PC-3 (cell line): ENCODE results near the gene MGLL. TPM values are rescaled to one million over a fixed set of nuclear protein-coding genes. Genes with fewer than 3 reads are reported as not detected.

Source experiments
- ATAC-seq: fragments of 200-7000 bp; cut with Tn5 transposase; 2 replicates; pipeline ENCODE4 v1.9.1; 2020; ENCODE audit warnings: mild to moderate bottlenecking, moderate library complexity
- BruUV-seq: library from RNA; stranded (reverse); fragments of 400-500 nt; replicated peaks from 2 replicates; lab custom pipeline; 2021; lab: Mats Ljungman, UMichigan
- CTCF ChIA-PET: fragments of 300-600 bp; sonication (Branson Sonifier 250); formaldehyde crosslinking; loops from one replicate; lab custom pipeline; 2022; ENCODE audit warnings: antibody characterized with exemption; lab: Charles Lee
- POLR2A ChIA-PET: fragments of 300-600 bp; sonication (Branson Sonifier 250); formaldehyde crosslinking; loops from one replicate; lab custom pipeline; 2022; ENCODE audit warnings: antibody characterized with exemption; ENCODE audit not compliant: unreplicated experiment; lab: Charles Lee
- DNase-seq: peaks from one replicate; pipeline ENCODE4 v3.0.0-alpha.2; 2015
- H2AFZ ChIP-seq: fragments of 300-600 bp; sonication (generic); 2 replicates; pipeline ENCODE4 v1.6.0; 2016; ENCODE audit warnings: antibody characterized with exemption, low read length
- H3F3A ChIP-seq: fragments of 300-600 bp; sonication (generic); one replicate; pipeline ENCODE4 v1.6.0; 2017; ENCODE audit warnings: antibody characterized with exemption, low read length, control low read depth, mild to moderate bottlenecking; ENCODE audit not compliant: unreplicated experiment
- H3K27ac ChIP-seq: fragments of 300-600 bp; sonication (generic); 2 replicates; pipeline ENCODE4 v1.5.1; 2016; ENCODE audit warnings: mild to moderate bottlenecking, low read length
- H3K27me3 ChIP-seq: fragments of 300-600 bp; sonication (generic); 2 replicates; pipeline ENCODE4 v1.6.1; 2016; ENCODE audit warnings: low read length, mixed read lengths
- H3K36me3 ChIP-seq: fragments of 300-600 bp; sonication (generic); 2 replicates; pipeline ENCODE4 v1.6.1; 2016; ENCODE audit warnings: low read depth, mixed run types, low read length, mixed read lengths
- H3K4me1 ChIP-seq: fragments of 300-600 bp; sonication (generic); 2 replicates; pipeline ENCODE4 v1.5.1; 2016; ENCODE audit warnings: low read length; ENCODE audit not compliant: insufficient read depth
- H3K4me2 ChIP-seq: fragments of 300-600 bp; sonication (generic); 2 replicates; pipeline ENCODE4 v1.6.0; 2016; ENCODE audit warnings: low read length
- H3K4me3 ChIP-seq: fragments of 300-600 bp; sonication (generic); 2 replicates; pipeline ENCODE4 v1.5.1; 2016; ENCODE audit warnings: mild to moderate bottlenecking, low read length, mixed read lengths
- H3K79me2 ChIP-seq: fragments of 300-600 bp; sonication (generic); 2 replicates; pipeline ENCODE4 v1.6.1; 2017; ENCODE audit warnings: low read length, mixed read lengths
- H3K9ac ChIP-seq: fragments of 300-600 bp; sonication (generic); 2 replicates; pipeline ENCODE4 v1.6.0; 2016; ENCODE audit warnings: mild to moderate bottlenecking, low read length
- H3K9me2 ChIP-seq: fragments of 300-600 bp; sonication (generic); replicated peaks from 2 replicates; pipeline ENCODE4 v1.6.1; 2016; ENCODE audit warnings: mixed run types, low read length, mixed read lengths
- H3K9me3 ChIP-seq: fragments of 300-600 bp; sonication (generic); 2 replicates; pipeline ENCODE4 v1.6.1; 2016; ENCODE audit warnings: low read length, mixed read lengths
- H4K20me1 ChIP-seq: fragments of 300-600 bp; sonication (generic); 2 replicates; pipeline ENCODE4 v1.6.1; 2016; ENCODE audit warnings: low read length, mixed read lengths
- CTCF ChIP-seq: fragments of 300-600 bp; sonication (generic); conservative IDR thresholded peaks from 2 replicates; pipeline ENCODE4 v1.5.1; 2017; ENCODE audit warnings: antibody characterized with exemption, low read depth, mild to moderate bottlenecking, low read length
- EZH2 ChIP-seq: fragments of 300-600 bp; sonication (generic); IDR thresholded peaks from one replicate; pipeline ENCODE4 v1.6.1; 2017; ENCODE audit warnings: antibody characterized with exemption, mild to moderate bottlenecking, low read length; ENCODE audit not compliant: unreplicated experiment
- EZH2phosphoT487 ChIP-seq: fragments of 300-600 bp; sonication (generic); IDR thresholded peaks from 2 replicates; pipeline ENCODE4 v1.6.1; 2018; ENCODE audit warnings: mild to moderate bottlenecking, antibody characterized with exemption, low read length, borderline replicate concordance
- intact Hi-C: fragments of 100-400 bp; cut with micrococcal nuclease; formaldehyde crosslinking; loops from 2 replicates; pipeline ENCODE4 v1.9.0; 2023
- total RNA-seq: library from RNA; depleted of rRNA; stranded (reverse); fragments of >200 nt; gene quantifications from 2 replicates; pipeline ENCODE4 v1.2.3, GENCODE V29; 2014

The MGLL gene
- total RNA-seq, 1 experiment from 2014 or later = 38.7 TPM

- Histone ChIP-seq H3K9me2 (no peaks in the 10 kb centered on the region), H3F3A (no peaks in the 10 kb centered on the region), H2AFZ (no peak overlapping the region), H3K4me2 (no peak overlapping the region), H3K27ac (no peak overlapping the region), H3K4me1 (peaks cover 6% of the 10 kb centered on the region), H3K9me3 (no peaks in the 10 kb centered on the region), H3K79me2 (no peaks in the 10 kb centered on the region), H4K20me1 (no peaks in the 10 kb centered on the region), H3K9ac (no peak overlapping the region), H3K27me3 (no peaks in the 10 kb centered on the region), H3K4me3 (no peak overlapping the region), H3K36me3 (no peaks in the 10 kb centered on the region)
- no peak for TF ChIP-seq CTCF
- TF ChIP-seq EZH2 = no peak
- no peak for TF ChIP-seq EZH2phosphoT487
- ChIA-PET POLR2A (no interaction called here), CTCF (no interaction called here)
- DNase-seq (no peak), ATAC-seq (no peak)
- no TSS peak for BruUV-seq
- intact Hi-C loops = no loop called here
Measured at GRCh38 chr3:127669541-127670228, 152.6 kb downstream of the MGLL start.

- ATAC-seq = no peak
- Histone ChIP-seq H3K4me2 (no peak overlapping the region), H3K27ac (no peak overlapping the region), H3K9me3 (no peaks in the 10 kb centered on the region), H3K4me1 (peaks cover 6% of the 10 kb centered on the region), H3K9ac (no peak overlapping the region), H4K20me1 (no peaks in the 10 kb centered on the region), H3K27me3 (no peaks in the 10 kb centered on the region), H3K79me2 (no peaks in the 10 kb centered on the region), H2AFZ (no peak overlapping the region), H3F3A (no peaks in the 10 kb centered on the region), H3K9me2 (no peaks in the 10 kb centered on the region), H3K4me3 (no peak overlapping the region), H3K36me3 (no peaks in the 10 kb centered on the region)
- no TSS peak for BruUV-seq
- ChIA-PET CTCF (interaction anchor here (0.6 kb wide), 1 partner anchor 16 kb away, joined by 3 read pairs; no protein-coding TSS in a partner anchor), POLR2A (no interaction called here)
- TF ChIP-seq CTCF (no peak), EZH2 (no peak), EZH2phosphoT487 (no peak)
- no peak for DNase-seq
- intact Hi-C loops = no loop called here
Measured at GRCh38 chr3:127668906-127669305, 153.4 kb downstream of the MGLL start.

GRCh38 chr3:127667119-127667681, 155.1 kb downstream of the MGLL start:
- no peak for ATAC-seq
- Histone ChIP-seq H3K36me3 (no peaks in the 10 kb centered on the region), H3K9ac (no peak overlapping the region), H2AFZ (no peak overlapping the region), H3K4me1 (peaks cover 6% of the 10 kb centered on the region), H3F3A (no peaks in the 10 kb centered on the region), H3K4me3 (no peak overlapping the region), H3K9me2 (no peaks in the 10 kb centered on the region), H3K27me3 (no peaks in the 10 kb centered on the region), H4K20me1 (no peaks in the 10 kb centered on the region), H3K27ac (no peak overlapping the region), H3K79me2 (no peaks in the 10 kb centered on the region), H3K9me3 (no peaks in the 10 kb centered on the region), H3K4me2 (no peak overlapping the region)
- TF ChIP-seq EZH2 (no peak), EZH2phosphoT487 (no peak), CTCF (no peak)
- intact Hi-C loops = no loop called here
- CTCF ChIA-PET = no interaction called here
- no peak for DNase-seq
- POLR2A ChIA-PET = no interaction called here
- no TSS peak for BruUV-seq
